ENCODE measurements around the gene SREBF2. TPM values are rescaled to one million over a fixed set of nuclear protein-coding genes. Genes with fewer than 3 reads are reported as not detected.
A peak's percentile ranks its signal among the peaks of the same experiment; 100 is the strongest.

The SREBF2 gene
- total RNA-seq, 2 experiments from 2014 or later = 167 to 312 TPM

DNA sequence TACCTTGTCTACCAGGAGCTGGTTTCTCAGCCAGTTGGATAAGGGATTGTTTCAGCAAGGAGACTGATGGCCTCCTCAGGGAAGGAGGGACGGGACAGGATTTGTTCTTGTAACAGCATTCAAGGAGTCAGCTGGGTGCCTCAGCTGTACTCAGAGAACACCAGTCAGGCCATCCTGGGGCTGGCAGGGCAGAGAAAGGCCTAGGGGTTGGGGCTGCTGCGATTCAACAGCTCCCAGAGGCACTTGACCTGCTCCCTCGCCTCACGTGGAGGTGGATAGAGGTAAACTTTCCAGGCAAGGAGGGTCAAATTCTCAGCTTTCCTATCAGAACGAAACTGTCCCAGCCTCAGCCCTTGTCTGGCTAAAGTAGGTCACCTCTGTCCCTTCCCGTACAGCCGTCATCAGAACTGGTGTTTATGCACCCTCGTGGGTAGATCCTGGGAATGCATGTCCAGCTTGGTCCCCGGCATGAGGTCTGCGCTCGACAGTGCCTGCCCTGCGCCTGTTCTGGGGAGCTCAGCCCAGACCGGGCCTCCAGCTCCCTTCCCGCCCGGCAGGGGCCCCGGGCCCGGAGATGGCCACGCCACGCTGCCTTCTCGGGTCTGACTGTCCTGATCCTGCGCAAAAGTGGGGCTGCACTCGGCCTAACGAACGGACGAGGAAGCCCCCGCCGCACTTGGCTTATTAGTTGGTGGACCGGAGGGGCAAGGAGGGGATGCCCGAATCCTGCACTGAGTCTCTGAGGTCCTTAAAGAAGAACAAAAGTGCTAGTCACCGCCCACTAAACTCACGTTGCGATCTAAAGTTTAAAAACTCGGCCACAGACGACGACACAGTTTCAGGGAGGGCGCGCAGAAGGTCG, 33.2 kb upstream of the SREBF2 start:
- Histone ChIP-seq H3K36me3 (ENCODE audit: insufficient read depth, low read length) (no peaks in the 10 kb centered on the region), H3K4me3 (ENCODE audit: low read depth, low read length, poor library complexity, severe bottlenecking) (peak overlapping the region; percentile 79), H3K4me2 (ENCODE audit: low read length) (peak overlapping the region; percentile 95), H3K9me2 (ENCODE audit: insufficient read depth, low read length) (no peaks in the 10 kb centered on the region), H2AFZ (ENCODE audit: low read length) (peak overlapping the region; percentile 78), H3K9me3 (ENCODE audit: low read length) (no peaks in the 10 kb centered on the region), H3K27ac (ENCODE audit: low read depth, low read length, poor library complexity, severe bottlenecking) (peak overlapping the region; percentile 37), H3K79me2 (ENCODE audit: insufficient read depth, low read depth, low read length) (peaks cover 21% of the 10 kb centered on the region), H4K20me1 (ENCODE audit: insufficient read depth, low read length) (no peaks in the 10 kb centered on the region), H3K4me1 (ENCODE audit: insufficient read depth, low read length, poor library complexity, severe bottlenecking) (peaks cover 31% of the 10 kb centered on the region)
- no peak for TF ChIP-seq EZH2phosphoT487 (IDR thresholded peaks at IDR 0.05; ENCODE audit: borderline replicate concordance, low read depth, low read length)
- TF ChIP-seq, protein P1, sequence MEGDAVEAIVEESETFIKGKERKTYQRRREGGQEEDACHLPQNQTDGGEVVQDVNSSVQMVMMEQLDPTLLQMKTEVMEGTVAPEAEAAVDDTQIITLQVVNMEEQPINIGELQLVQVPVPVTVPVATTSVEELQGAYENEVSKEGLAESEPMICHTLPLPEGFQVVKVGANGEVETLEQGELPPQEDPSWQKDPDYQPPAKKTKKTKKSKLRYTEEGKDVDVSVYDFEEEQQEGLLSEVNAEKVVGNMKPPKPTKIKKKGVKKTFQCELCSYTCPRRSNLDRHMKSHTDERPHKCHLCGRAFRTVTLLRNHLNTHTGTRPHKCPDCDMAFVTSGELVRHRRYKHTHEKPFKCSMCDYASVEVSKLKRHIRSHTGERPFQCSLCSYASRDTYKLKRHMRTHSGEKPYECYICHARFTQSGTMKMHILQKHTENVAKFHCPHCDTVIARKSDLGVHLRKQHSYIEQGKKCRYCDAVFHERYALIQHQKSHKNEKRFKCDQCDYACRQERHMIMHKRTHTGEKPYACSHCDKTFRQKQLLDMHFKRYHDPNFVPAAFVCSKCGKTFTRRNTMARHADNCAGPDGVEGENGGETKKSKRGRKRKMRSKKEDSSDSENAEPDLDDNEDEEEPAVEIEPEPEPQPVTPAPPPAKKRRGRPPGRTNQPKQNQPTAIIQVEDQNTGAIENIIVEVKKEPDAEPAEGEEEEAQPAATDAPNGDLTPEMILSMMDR (conservative IDR thresholded peaks at IDR 0.05; ENCODE audit: low read length) = no peak; the same call in 1 of the 2 replicates
- ChIA-PET CTCF (ENCODE audit: unreplicated experiment) (interaction anchor here (0.6 to 1.6 kb wide), 6 partner anchors 19 to 103 kb away, joined by 3 to 9 read pairs (median 4); no protein-coding TSS in a partner anchor), POLR2A (interaction anchor here (0.6 to 4.0 kb wide), 15 partner anchors 13 to 147 kb away, joined by 3 to 39 read pairs (median 4); partner anchors contain the start of gene CENPM)
- intact Hi-C loops (cut with micrococcal nuclease; ENCODE audit: unreplicated experiment) = loop anchor here (5.0 kb wide), 2 partner anchors 52 to 102 kb away; partner anchors contain the start of gene MEI1
- TSS peak; percentile 93 for BruUV-seq (replicated peaks)
- peak; percentile 30 for DNase-seq (ENCODE audit: low spot score)

DNA sequence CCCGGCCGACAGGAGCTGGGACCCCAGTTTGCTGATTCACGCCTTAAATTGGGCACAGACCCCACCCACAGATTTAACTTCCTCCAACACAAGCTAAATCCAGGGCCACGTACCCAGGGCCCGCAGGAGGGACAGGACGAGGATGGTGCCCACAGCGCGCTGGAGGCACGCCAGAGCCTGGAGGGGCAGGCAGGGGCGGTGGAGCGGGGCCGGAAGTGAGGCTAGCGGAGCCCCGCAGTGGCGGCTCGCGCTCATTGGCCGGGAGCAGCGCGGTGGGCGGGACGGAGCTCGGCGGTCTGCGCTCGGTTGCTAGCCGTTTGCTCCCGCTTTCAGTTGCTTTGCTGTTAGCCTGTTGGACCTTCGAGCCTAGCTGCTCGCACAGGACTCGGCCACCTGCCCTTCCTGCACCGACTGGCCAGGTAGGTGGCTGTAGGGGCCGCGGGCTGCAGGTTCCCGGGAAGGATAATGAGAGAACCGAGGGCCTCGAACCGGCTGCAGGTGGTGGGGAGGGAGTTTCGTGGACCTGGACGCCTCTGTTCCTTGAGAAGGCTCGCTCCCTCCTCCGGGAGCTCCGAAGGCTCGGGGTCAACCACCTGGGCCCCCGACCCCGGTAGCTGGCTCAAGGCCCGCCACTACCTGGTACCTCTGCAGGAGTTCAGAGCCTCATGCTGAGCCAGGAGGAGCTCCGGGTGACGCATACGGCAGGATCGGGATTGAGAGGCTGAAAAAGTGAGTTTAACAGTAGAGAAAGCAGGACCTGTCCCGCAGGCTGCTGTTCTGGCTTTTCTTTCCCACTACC, 32.4 kb upstream of the SREBF2 start, which contains the start of gene CCDC134:
Gene CCDC134 (plus strand): TSS at position 332 of the 799 bp plus-strand sequence. CDS start 8,212 bp downstream, outside the sequence.
- peaks cover 21% of the 10 kb centered on the region for H3K79me2 ChIP-seq (ENCODE audit: insufficient read depth, low read depth, low read length)
- no peaks in the 10 kb centered on the region for H3K9me2 ChIP-seq (ENCODE audit: insufficient read depth, low read length)
- ChIA-PET POLR2A (interaction anchor here (0.6 to 4.0 kb wide), 17 partner anchors 8 to 146 kb away, joined by 3 to 39 read pairs (median 3); partner anchors contain the start of gene CENPM), CTCF (ENCODE audit: unreplicated experiment) (interaction anchor here (0.6 to 1.6 kb wide), 5 partner anchors 20 to 103 kb away, joined by 3 to 7 read pairs (median 4); no protein-coding TSS in a partner anchor)
- TF ChIP-seq, protein P1 (conservative IDR thresholded peaks at IDR 0.05; ENCODE audit: low read length) = no peak
- TF ChIP-seq EZH2phosphoT487 (IDR thresholded peaks at IDR 0.05; ENCODE audit: borderline replicate concordance, low read depth, low read length) = no peak
- peak within 1 kb of the TSS; percentile 78 for H2AFZ ChIP-seq (ENCODE audit: low read length)
- peak; percentile 91 for DNase-seq (ENCODE audit: low spot score)
- intact Hi-C loops (cut with micrococcal nuclease; ENCODE audit: unreplicated experiment) = loop anchor here (5.0 kb wide), 2 partner anchors 53 to 103 kb away; partner anchors contain the start of gene MEI1
- peak within 1 kb of the TSS; percentile 79 for H3K4me3 ChIP-seq (ENCODE audit: low read depth, low read length, poor library complexity, severe bottlenecking)
- H3K36me3 ChIP-seq (ENCODE audit: insufficient read depth, low read length) = no peaks in the 10 kb centered on the region
- peak within 1 kb of the TSS; percentile 95 for H3K4me2 ChIP-seq (ENCODE audit: low read length)
- H3K4me1 ChIP-seq (ENCODE audit: insufficient read depth, low read length, poor library complexity, severe bottlenecking) = peaks cover 39% of the 10 kb centered on the region
- no peaks in the 10 kb centered on the region for H4K20me1 ChIP-seq (ENCODE audit: insufficient read depth, low read length)
- BruUV-seq (replicated peaks) = no TSS peak
- H3K27ac ChIP-seq (ENCODE audit: low read depth, low read length, poor library complexity, severe bottlenecking) = peak within 1 kb of the TSS; percentile 37
- H3K9me3 ChIP-seq (ENCODE audit: low read length) = no peaks in the 10 kb centered on the region
